Measurements from ENCODE around the gene ALG6.
"Not testable (repeated sequence)": the region's sequence is repeated elsewhere in the genome, so short reads cannot be mapped to it uniquely, and the experiment has no call there.

ALG6 gene

GRCh38 chr1:63468683-63469082 is 101.3 kb downstream of the ALG6 start:
- DNase-seq, H3K4me1 Mint-ChIP-seq, H3K27me3 Mint-ChIP-seq, H3K4me3 Mint-ChIP-seq, H3K27ac Mint-ChIP-seq, ATAC-seq, H3K9me3 Mint-ChIP-seq: not testable (repeated sequence)
- peaks cover 26% of the 10 kb centered on the region for H3K36me3 Mint-ChIP-seq (ENCODE audit: low read depth)

- ATAC-seq (no peak), DNase-seq (no peak)
- H3K27ac Mint-ChIP-seq: no peak overlapping the region
- H3K4me1 Mint-ChIP-seq: no peaks in the 10 kb centered on the region
- H3K27me3 Mint-ChIP-seq: no peaks in the 10 kb centered on the region
- H3K36me3 Mint-ChIP-seq (ENCODE audit: low read depth): peaks cover 20% of the 10 kb centered on the region
- H3K4me3 Mint-ChIP-seq: no peak overlapping the region
- H3K9me3 Mint-ChIP-seq: peaks cover 2% of the 10 kb centered on the region
Measured at GRCh38 chr1:63475761-63476160, 108.3 kb downstream of the ALG6 start.

GRCh38 chr1:63480057-63480456 is 112.6 kb downstream of the ALG6 start:
- Mint-ChIP-seq H3K9me3 (no peaks in the 10 kb centered on the region), H3K36me3 (ENCODE audit: low read depth) (peaks cover 14% of the 10 kb centered on the region), H3K4me1 (no peaks in the 10 kb centered on the region), H3K27me3 (no peaks in the 10 kb centered on the region), H3K27ac (no peak overlapping the region), H3K4me3 (no peak overlapping the region)
- ATAC-seq: no peak
- no peak for DNase-seq

- no peak overlapping the region for H3K27ac Mint-ChIP-seq
Measured at GRCh38 chr1:63486629-63487028, 119.2 kb downstream of the ALG6 start.

GRCh38 chr1:63487336-63488065 is 120.1 kb downstream of the ALG6 start:
- no peak overlapping the region for H3K4me3 Mint-ChIP-seq
- H3K4me1 Mint-ChIP-seq: no peaks in the 10 kb centered on the region
- H3K27ac Mint-ChIP-seq: no peak overlapping the region
- no peak for DNase-seq
- no peak for ATAC-seq
- peaks cover 13% of the 10 kb centered on the region for H3K36me3 Mint-ChIP-seq (ENCODE audit: low read depth)
- H3K27me3 Mint-ChIP-seq: no peaks in the 10 kb centered on the region
- no peaks in the 10 kb centered on the region for H3K9me3 Mint-ChIP-seq

More at GRCh38 chr1:63486629-63487028, 119.2 kb downstream of the ALG6 start:
- H3K4me1 Mint-ChIP-seq: no peaks in the 10 kb centered on the region
- no peak for ATAC-seq
- no peak overlapping the region for H3K4me3 Mint-ChIP-seq
- H3K36me3 Mint-ChIP-seq (ENCODE audit: low read depth): peaks cover 13% of the 10 kb centered on the region
- no peaks in the 10 kb centered on the region for H3K9me3 Mint-ChIP-seq
- no peaks in the 10 kb centered on the region for H3K27me3 Mint-ChIP-seq
- DNase-seq: no peak
